Transverse colon (tissue), 4 donors: ENCODE data around the gene RNF114. TPM values are rescaled to one million over a fixed set of nuclear protein-coding genes. Genes with fewer than 3 reads are reported as not detected.
A peak's percentile ranks its signal among the peaks of the same experiment; 100 is the strongest.

ENCODE experiments used
- DNase-seq: peaks from one replicate; pipeline ENCODE4 v3.0.0-alpha.2; 2019
- H3K27ac ChIP-seq, 4 donors: fragments of 200-600 bp; sonication (generic); 2 replicates each; pipeline ENCODE4 v1.5.1; 2016 to 2018; ENCODE audit warnings: inconsistent platforms in 4 of 4
- H3K27me3 ChIP-seq: fragments of 200-600 bp; sonication (generic); 2 replicates; pipeline ENCODE4 v1.5.1; 2017; ENCODE audit warnings: inconsistent platforms
- H3K36me3 ChIP-seq, 4 donors: fragments of 200-600 bp; sonication (generic); 2 replicates each; pipeline ENCODE4 v1.5.1; 2017 to 2019; ENCODE audit warnings: inconsistent platforms in 4 of 4
- H3K4me1 ChIP-seq, 4 donors: fragments of 200-600 bp; sonication (generic); 2 replicates each; pipeline ENCODE4 v1.5.1; 2017 to 2020; ENCODE audit warnings: inconsistent platforms in 4 of 4
- H3K4me3 ChIP-seq, 4 donors: fragments of 200-600 bp; sonication (generic); 1 replicate in 1 of 4; 2 replicates in 3 of 4; pipeline versions ENCODE4 v1.5.1 to v1.6.1; 2017 to 2019; ENCODE audit warnings: inconsistent platforms in 4 of 4
- H3K9me3 ChIP-seq, 2 donors: fragments of 200-600 bp; sonication (generic); 2 replicates each; pipeline ENCODE4 v1.5.1; 2017 to 2019; ENCODE audit warnings: inconsistent platforms in 2 of 2
- CTCF ChIP-seq, 5 experiments: fragments of 200-600 bp in 3 of 5; fragments of 450-650 bp in 2 of 5; sonication (generic) in 3 of 5; IDR thresholded peaks; 1 replicate in 2 of 5; 2 replicates in 3 of 5; pipeline ENCODE4 v1.5.1; 2016 to 2017; ENCODE audit warnings: antibody characterized with exemption in 5 of 5, inconsistent platforms in 3 of 5, mild to moderate bottlenecking in 2 of 5, moderate library complexity in 1 of 5
- EP300 ChIP-seq: sonication (generic); formaldehyde crosslinking; IDR thresholded peaks from one replicate; pipeline ENCODE4 v1.6.1; 2017; ENCODE audit warnings: antibody characterized with exemption, low read depth
- POLR2A ChIP-seq: fragments of 450-650 bp; IDR thresholded peaks from one replicate; pipeline ENCODE4 v1.6.1; 2016; ENCODE audit warnings: antibody characterized with exemption, mild to moderate bottlenecking, moderate library complexity
- POLR2AphosphoS5 ChIP-seq, 3 donors: sonication (generic); formaldehyde crosslinking; IDR thresholded peaks; one replicate each; pipeline ENCODE4 v1.6.1; 2016; ENCODE audit warnings: antibody characterized with exemption in 3 of 3
- WGBS, 2 donors: methylation state at CpG; one replicate each; pipeline ENCODE4 v1.1.5; 2018; ENCODE audit warnings: low coverage in 1 of 2; 5-methylcytosine and 5-hydroxymethylcytosine counted together
- in situ Hi-C, 4 donors: fragments of 200-750 bp; cut with MboI; loops; one replicate each; pipeline versions ENCODE4 v1.15.0 to v1.15.1; 2017; ENCODE audit warnings: low sequenced_read_pairs in 3 of 4, low pct_ligation_motif_present in 1 of 4, low pct_unique_long_range_greater_than_20kb in 1 of 4
- intact Hi-C: fragments of 100-400 bp; cut with DNase I; formaldehyde crosslinking; loops from one replicate; pipeline ENCODE4 v1.15.1; 2023; ENCODE audit warnings: low total_unique reads
- total RNA-seq, 4 donors: library from RNA; depleted of rRNA; stranded (reverse); fragments of >200 nt; gene quantifications; one replicate each; pipeline ENCODE4 v1.1.0, GENCODE V29; 2016

The RNF114 gene
- total RNA-seq, 4 donors from 2014 or later: 108 to 271 (median 217) TPM

- Histone ChIP-seq H3K4me1 (peaks cover 18 to 31% (median 23%) of the 10 kb centered on the region in 4 donors), H3K9me3 (no peaks in the 10 kb centered on the region), H3K27ac (no peak overlapping the region), H3K36me3 (peaks cover 0 to 23% (median 9%) of the 10 kb centered on the region in 4 donors), H3K27me3 (no peaks in the 10 kb centered on the region), H3K4me3 (no peak overlapping the region)
- DNase-seq: no peak
- 84% methylated on average over 15 of the region's 15 CpGs; no CpG with 5 or more reads in 1 of the 2 donors for WGBS, 2 donors
- intact Hi-C loops (no loop called here), in situ Hi-C loops (no loop called here)
- no peak for TF ChIP-seq EP300
- TF ChIP-seq CTCF (IDR thresholded peaks at IDR 0.05): no peak
- TF ChIP-seq POLR2AphosphoS5 (IDR thresholded peaks at IDR 0.05): no peak
- TF ChIP-seq POLR2A: no peak
Measured at GRCh38 chr20:49906615-49907154, 29.5 kb upstream of the RNF114 start.

- no peaks in the 10 kb centered on the region for H3K27me3 ChIP-seq
- peaks cover 0 to 23% (median 9%) of the 10 kb centered on the region in 4 donors for H3K36me3 ChIP-seq
- peaks cover 18 to 40% (median 28%) of the 10 kb centered on the region in 4 donors for H3K4me1 ChIP-seq
- in situ Hi-C loops: no loop called here
- no peak for DNase-seq
- no peak overlapping the region for H3K4me3 ChIP-seq
- no peak for TF ChIP-seq POLR2AphosphoS5 (IDR thresholded peaks at IDR 0.05)
- TF ChIP-seq POLR2A: no peak
- TF ChIP-seq CTCF (IDR thresholded peaks at IDR 0.05): no peak
- TF ChIP-seq EP300: no peak
- intact Hi-C loops: no loop called here
- no peak overlapping the region for H3K27ac ChIP-seq
- no peaks in the 10 kb centered on the region for H3K9me3 ChIP-seq
- WGBS, 2 donors: 93% methylated on average over 19 of the region's 19 CpGs; no CpG with 5 or more reads in 1 of the 2 donors
Measured at GRCh38 chr20:49907405-49908257, 28.6 kb upstream of the RNF114 start.

GRCh38 chr20:49908258-49908565 is 28.0 kb upstream of the RNF114 start:
- H3K36me3 ChIP-seq: peaks cover 0 to 23% (median 9%) of the 10 kb centered on the region in 4 donors
- WGBS, 2 donors: 96 to 100% methylated on average over 3 to 11 of the region's 11 CpGs
- in situ Hi-C loops: no loop called here
- H3K27ac ChIP-seq: peak overlapping the region in 1 of 4 donors; percentile 85
- intact Hi-C loops: no loop called here
- no peak for TF ChIP-seq POLR2AphosphoS5 (IDR thresholded peaks at IDR 0.05)
- TF ChIP-seq POLR2A: no peak
- TF ChIP-seq CTCF (IDR thresholded peaks at IDR 0.05): no peak
- TF ChIP-seq EP300: no peak
- H3K4me1 ChIP-seq: peaks cover 20 to 46% (median 33%) of the 10 kb centered on the region in 4 donors
- DNase-seq: no peak
- no peaks in the 10 kb centered on the region for H3K9me3 ChIP-seq
- no peak overlapping the region for H3K4me3 ChIP-seq
- no peaks in the 10 kb centered on the region for H3K27me3 ChIP-seq

- Histone ChIP-seq H3K27me3 (no peaks in the 10 kb centered on the region), H3K4me1 (peaks cover 33 to 61% (median 48%) of the 10 kb centered on the region in 4 donors), H3K9me3 (no peaks in the 10 kb centered on the region), H3K4me3 (peak overlapping the region in 1 of 4 donors; percentile 3), H3K27ac (peak overlapping the region; percentile 80 to 85 (median 82)), H3K36me3 (peaks cover 0 to 18% (median 9%) of the 10 kb centered on the region in 4 donors)
- in situ Hi-C loops: no loop called here
- intact Hi-C loops: no loop called here
- peak; percentile 84 for DNase-seq
- 53% methylated on average over 28 of the region's 28 CpGs; no CpG with 5 or more reads in 1 of the 2 donors for WGBS, 2 donors
- TF ChIP-seq POLR2AphosphoS5 (IDR thresholded peaks at IDR 0.05) (peak; percentile 44 to 73 (median 59)), CTCF (IDR thresholded peaks at IDR 0.05) (peak in 3 of 5 experiments; percentile 5 to 24 (median 16)), POLR2A (peak; percentile 58), EP300 (no peak)
Measured at GRCh38 chr20:49909499-49910339, 26.5 kb upstream of the RNF114 start.
